Measurements from ENCODE around the gene SMARCC1.

DNA sequence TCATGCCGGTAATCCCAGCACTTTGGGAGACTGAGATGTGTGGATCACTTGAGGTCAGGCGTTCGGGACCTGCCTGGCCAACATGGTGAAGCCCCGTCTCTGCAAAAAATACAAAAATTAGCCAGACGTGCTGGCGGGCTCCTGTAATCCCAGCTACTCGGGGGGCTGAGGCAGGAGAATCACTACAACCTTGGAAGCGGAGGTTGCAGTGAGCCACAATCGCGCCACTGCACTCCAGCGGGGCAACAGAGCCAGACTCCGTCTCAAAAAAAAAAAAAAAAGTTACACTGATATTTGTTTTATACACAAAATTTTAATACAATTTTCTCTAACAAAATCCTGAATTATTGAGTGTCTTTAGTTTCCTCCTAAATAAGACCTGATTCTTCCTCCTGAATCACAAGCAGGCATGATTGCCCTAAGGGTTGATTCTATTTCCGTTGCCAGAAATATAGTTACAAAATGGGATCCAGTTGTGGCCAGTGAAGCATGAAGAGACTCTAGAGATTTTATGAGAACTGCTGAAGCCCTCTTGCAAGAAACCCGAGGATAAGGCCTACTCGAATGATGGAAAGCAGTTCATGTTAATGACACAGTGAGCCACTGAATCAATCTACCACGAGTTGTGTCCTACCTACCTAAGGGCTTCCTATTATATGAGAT is 9.6 kb upstream of the SMARCC1 start:
- TF ChIP-seq, protein P1, sequence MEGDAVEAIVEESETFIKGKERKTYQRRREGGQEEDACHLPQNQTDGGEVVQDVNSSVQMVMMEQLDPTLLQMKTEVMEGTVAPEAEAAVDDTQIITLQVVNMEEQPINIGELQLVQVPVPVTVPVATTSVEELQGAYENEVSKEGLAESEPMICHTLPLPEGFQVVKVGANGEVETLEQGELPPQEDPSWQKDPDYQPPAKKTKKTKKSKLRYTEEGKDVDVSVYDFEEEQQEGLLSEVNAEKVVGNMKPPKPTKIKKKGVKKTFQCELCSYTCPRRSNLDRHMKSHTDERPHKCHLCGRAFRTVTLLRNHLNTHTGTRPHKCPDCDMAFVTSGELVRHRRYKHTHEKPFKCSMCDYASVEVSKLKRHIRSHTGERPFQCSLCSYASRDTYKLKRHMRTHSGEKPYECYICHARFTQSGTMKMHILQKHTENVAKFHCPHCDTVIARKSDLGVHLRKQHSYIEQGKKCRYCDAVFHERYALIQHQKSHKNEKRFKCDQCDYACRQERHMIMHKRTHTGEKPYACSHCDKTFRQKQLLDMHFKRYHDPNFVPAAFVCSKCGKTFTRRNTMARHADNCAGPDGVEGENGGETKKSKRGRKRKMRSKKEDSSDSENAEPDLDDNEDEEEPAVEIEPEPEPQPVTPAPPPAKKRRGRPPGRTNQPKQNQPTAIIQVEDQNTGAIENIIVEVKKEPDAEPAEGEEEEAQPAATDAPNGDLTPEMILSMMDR (conservative IDR thresholded peaks at IDR 0.05) = no peak
- TF ChIP-seq EZH2 (IDR thresholded peaks at IDR 0.05; ENCODE audit: low read depth) = no peak

Data from PC-9 (cell line).